Naive B cell (primary cell): ENCODE results near the gene PREX1. TPM values are rescaled to one million over a fixed set of nuclear protein-coding genes. Genes with fewer than 3 reads are reported as not detected.
A peak's percentile ranks its signal among the peaks of the same experiment; 100 is the strongest.

Experiments used
- ATAC-seq, 2 donors: fragments of 150-1000 bp; cut with Tn5 transposase; 2 replicates each; pipeline ENCODE4 v1.10.0; 2021; ENCODE audit warnings: low read depth in 2 of 2, mild to moderate bottlenecking in 2 of 2, moderate library complexity in 2 of 2
- DNase-seq: peaks from one replicate; pipeline ENCODE4 v3.0.0; 2022
- H3K27ac Mint-ChIP-seq, 6 donors: one replicate each; pipeline ENCODE4 v1.8.0; 2020 to 2022; ENCODE audit warnings: mild to moderate bottlenecking in 6 of 6, mixed read lengths in 6 of 6, moderate library complexity in 5 of 6, inconsistent platforms in 2 of 6
- H3K27me3 Mint-ChIP-seq, 3 donors: one replicate each; pipeline ENCODE4 v1.8.0; 2021 to 2022; ENCODE audit warnings: mixed read lengths in 3 of 3, mild to moderate bottlenecking in 1 of 3
- H3K36me3 Mint-ChIP-seq, 2 donors: one replicate each; pipeline ENCODE4 v1.8.0; 2020 to 2022; ENCODE audit warnings: mixed read lengths in 2 of 2, inconsistent platforms in 1 of 2, mild to moderate bottlenecking in 1 of 2
- H3K4me1 Mint-ChIP-seq, 3 donors: one replicate each; pipeline ENCODE4 v1.8.0; 2020 to 2022; ENCODE audit warnings: mixed read lengths in 3 of 3, inconsistent platforms in 1 of 3, mild to moderate bottlenecking in 1 of 3, moderate library complexity in 1 of 3
- H3K4me3 Mint-ChIP-seq, 8 donors: one replicate each; pipeline ENCODE4 v1.8.0; 2020 to 2022; ENCODE audit warnings: mild to moderate bottlenecking in 8 of 8, mixed read lengths in 8 of 8, moderate library complexity in 8 of 8, inconsistent platforms in 2 of 8
- H3K9me3 Mint-ChIP-seq, 7 donors: one replicate each; pipeline ENCODE4 v1.8.0; 2020 to 2022; ENCODE audit warnings: mixed read lengths in 7 of 7, mild to moderate bottlenecking in 5 of 7, inconsistent platforms in 2 of 7, moderate library complexity in 1 of 7
- polyA plus RNA-seq, 6 donors: library from polyadenylated mRNA; unstranded; fragments of 300-500 nt; fragmentation: Illumina TruSeq; gene quantifications; one replicate each; pipeline ENCODE4 v1.2.3, GENCODE V29; 2021; ENCODE audit warnings: low read depth in 6 of 6

Gene PREX1
- polyA plus RNA-seq, 6 donors from 2014 or later = 13.3 to 37.5 (median 17.1) TPM

DNA sequence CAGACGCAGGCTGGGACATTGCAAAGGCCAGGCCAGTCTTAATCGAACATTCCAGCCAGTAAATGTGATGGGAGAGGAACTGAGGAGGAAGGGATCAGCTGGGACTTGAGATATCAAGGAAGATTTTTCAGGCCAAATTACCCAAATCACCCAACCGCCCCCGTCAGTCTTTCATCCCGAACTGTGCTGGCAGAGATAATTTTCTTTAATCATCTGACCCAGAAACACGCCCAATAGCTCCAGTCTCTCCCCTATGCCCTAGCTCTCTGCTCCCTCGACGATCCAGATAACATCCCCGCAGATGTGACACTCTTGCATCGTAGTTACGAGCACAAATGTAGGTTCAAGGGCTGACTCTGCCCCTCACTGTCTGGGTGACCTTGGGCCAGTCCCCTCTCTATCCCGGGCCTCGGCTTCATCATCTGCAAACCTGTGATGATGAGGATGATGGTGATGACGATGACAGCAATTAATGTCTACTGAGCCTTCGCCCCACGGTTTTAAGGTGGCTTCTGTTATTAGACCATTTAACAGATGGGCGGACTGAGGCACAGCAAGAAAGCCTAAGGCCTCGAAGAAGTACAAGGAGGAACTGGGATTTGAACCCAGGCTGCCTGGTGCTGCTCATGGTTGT lies 118.6 kb downstream of the PREX1 start:
- DNase-seq = no peak
- H3K9me3 Mint-ChIP-seq = peaks cover 0 to 1% (median 0%) of the 10 kb centered on the region in 7 donors
- no peaks in the 10 kb centered on the region for H3K27me3 Mint-ChIP-seq
- peaks cover 21 to 23% of the 10 kb centered on the region in 2 donors for H3K36me3 Mint-ChIP-seq
- H3K4me1 Mint-ChIP-seq = peaks cover 41 to 66% (median 44%) of the 10 kb centered on the region in 3 donors
- peak overlapping the region in 1 of 8 donors; percentile 35 for H3K4me3 Mint-ChIP-seq
- ATAC-seq = no peak
- peak overlapping the region in 1 of 6 donors; percentile 36 for H3K27ac Mint-ChIP-seq

DNA sequence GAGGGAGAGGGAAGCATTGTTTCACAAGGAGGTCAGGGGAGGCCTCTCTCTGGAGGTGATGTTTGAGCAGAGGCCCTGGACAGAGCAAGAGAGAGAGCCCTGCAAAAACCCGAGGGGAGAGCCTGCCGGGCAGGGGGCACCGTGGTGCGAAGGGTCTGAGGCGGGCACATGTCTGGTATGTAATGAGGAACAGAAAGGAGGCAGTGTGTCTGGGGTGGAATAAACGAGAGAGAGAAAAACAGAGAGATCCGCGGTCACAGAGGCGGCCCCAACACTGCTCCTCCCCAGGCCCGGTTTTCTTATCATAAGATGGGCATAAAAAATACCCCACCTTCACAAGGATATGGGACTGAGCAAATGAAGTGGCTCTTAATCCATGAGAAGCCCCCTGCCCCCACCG lies 119.2 kb downstream of the PREX1 start:
- peak overlapping the region in 3 of 6 donors; percentile 16 to 93 (median 58) for H3K27ac Mint-ChIP-seq
- no peaks in the 10 kb centered on the region for H3K9me3 Mint-ChIP-seq
- no peaks in the 10 kb centered on the region for H3K27me3 Mint-ChIP-seq
- peaks cover 41 to 66% (median 48%) of the 10 kb centered on the region in 3 donors for H3K4me1 Mint-ChIP-seq
- ATAC-seq (no peak), DNase-seq (no peak)
- H3K36me3 Mint-ChIP-seq = peaks cover 17 to 25% of the 10 kb centered on the region in 2 donors
- H3K4me3 Mint-ChIP-seq = no peak overlapping the region

DNA sequence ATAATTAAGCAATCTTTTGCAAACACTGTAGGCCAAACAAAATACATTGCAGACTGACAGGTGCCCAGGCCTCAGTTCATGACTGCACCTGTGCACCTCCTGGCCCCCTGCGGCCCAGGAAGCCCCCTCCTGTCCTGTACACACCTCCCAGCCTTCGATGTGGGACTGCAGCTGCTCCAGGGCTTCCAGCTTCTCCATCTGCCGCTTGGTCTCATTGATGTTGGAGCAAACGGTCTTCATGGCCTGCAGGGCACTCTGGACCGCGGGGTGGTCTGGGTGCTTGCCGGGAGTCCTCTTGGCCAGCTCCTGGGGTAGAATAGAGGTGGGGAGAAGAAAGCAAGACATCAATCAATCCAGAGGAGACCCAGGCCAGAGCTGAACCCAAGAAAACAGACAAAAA lies 119.7 kb downstream of the PREX1 start:
- Mint-ChIP-seq H3K27me3 (no peaks in the 10 kb centered on the region), H3K4me3 (no peak overlapping the region), H3K27ac (peak overlapping the region in 2 of 6 donors; percentile 16 to 93), H3K9me3 (no peaks in the 10 kb centered on the region), H3K4me1 (peaks cover 45 to 64% (median 49%) of the 10 kb centered on the region in 3 donors), H3K36me3 (peaks cover 17 to 25% of the 10 kb centered on the region in 2 donors)
- ATAC-seq (no peak), DNase-seq (no peak)

DNA sequence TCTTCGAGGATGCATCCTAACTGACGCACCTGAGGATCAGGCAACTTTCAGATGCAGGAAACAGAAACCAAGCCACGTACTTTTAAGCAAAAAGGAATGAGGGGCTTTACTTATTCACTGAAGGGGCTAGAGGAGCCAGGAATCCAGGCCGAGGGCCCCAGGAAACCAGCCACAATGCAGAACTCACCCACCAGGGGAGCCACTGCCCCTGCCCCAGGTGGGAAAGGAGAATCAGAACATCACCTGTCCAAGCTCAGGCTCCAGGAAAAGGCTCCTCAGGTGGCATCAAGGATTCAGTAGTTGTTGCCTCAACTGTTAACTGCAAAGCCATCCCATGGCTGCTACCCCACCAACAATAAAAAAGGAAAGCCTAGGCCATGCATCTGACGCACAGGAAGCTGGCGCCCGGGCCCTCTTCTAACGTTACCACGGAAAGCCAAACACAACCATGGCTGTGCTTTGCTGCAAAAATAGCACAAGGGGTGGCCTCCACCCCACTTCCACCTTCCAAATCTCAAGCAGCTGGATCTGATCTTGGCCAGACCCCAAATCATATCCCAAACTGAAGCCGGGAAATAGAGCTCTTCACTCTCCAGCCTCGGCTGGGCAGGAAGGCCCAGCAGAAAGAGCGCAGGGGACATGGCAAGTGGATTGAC lies 121.0 kb downstream of the PREX1 start:
- no peak overlapping the region for H3K4me3 Mint-ChIP-seq
- no peaks in the 10 kb centered on the region for H3K9me3 Mint-ChIP-seq
- DNase-seq (no peak), ATAC-seq (no peak)
- no peaks in the 10 kb centered on the region for H3K27me3 Mint-ChIP-seq
- peaks cover 17 to 27% of the 10 kb centered on the region in 2 donors for H3K36me3 Mint-ChIP-seq
- peak overlapping the region in 2 of 6 donors; percentile 64 to 78 for H3K27ac Mint-ChIP-seq
- peaks cover 34 to 54% (median 36%) of the 10 kb centered on the region in 3 donors for H3K4me1 Mint-ChIP-seq

DNA sequence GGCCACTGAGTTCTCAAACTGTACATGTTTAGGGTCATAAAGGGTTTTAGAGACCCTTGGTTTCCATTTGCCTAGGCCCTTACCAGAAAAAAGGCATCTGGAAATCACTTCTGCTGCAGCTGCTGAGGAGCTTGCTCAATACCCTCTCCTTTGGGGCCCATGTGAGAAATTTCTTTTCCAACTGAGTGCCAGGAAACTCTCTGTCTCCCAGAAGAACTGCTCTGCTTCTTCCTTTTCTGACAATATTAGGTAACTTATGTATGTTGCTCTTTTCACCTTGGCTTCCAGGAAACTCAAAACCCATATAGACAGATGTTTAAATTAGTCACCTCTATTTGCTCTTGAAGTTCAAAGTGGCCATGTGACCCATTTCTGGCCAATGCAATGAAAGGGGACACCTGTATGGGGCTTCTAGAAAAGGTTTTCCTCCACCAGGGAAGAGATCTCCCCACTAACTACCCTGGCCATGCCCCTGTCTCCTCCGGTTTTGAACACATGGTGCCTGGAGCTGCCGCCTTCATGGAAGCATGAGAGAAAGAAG lies 121.6 kb downstream of the PREX1 start:
- Mint-ChIP-seq H3K36me3 (peaks cover 17 to 33% of the 10 kb centered on the region in 2 donors), H3K9me3 (no peaks in the 10 kb centered on the region), H3K27me3 (no peaks in the 10 kb centered on the region), H3K27ac (peak overlapping the region in 3 of 6 donors; percentile 37 to 79 (median 67)), H3K4me1 (peaks cover 31 to 47% (median 33%) of the 10 kb centered on the region in 3 donors), H3K4me3 (no peak overlapping the region)
- DNase-seq (no peak), ATAC-seq (no peak)

DNA sequence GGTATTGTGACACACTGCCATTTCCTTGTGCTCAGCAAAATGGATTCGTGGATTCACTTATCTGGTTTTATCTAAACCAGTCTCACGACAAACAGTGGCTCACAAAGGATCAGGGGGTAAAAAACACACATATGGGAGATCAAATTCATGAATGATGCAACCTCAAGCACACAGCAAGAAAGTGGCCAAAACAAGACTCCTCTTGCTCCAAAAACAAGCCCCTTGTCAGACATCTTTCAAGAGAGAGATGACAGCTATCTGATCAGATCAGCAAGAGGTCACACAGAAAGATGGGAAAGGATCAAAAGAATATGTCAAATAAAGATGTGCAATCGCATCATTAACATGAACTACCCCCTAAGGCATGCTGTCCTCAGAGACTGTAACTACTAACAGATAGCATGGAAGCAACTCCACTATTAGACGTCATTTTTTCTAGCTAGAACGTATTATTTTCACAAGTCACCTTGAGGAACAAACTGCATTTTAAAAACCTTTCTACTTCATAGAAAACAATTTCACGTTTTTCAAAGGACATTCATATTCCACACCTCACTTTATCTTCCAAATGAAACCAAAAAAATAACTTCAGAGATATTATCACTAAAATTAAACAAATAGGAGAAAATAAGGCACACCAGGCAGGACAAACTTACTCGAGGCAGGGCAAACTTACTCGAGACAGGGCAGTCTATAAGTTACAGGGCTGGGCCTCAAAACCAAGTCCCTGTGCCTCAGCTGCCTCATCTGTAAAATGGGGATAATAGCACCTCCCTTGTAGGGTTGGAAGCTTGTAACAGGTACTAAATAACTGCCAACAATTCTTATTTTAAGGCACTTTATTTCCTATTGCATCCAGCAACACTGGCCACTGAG lies 122.3 kb downstream of the PREX1 start:
- no peaks in the 10 kb centered on the region for H3K9me3 Mint-ChIP-seq
- peak overlapping the region in 2 of 6 donors; percentile 68 to 76 for H3K27ac Mint-ChIP-seq
- no peaks in the 10 kb centered on the region for H3K27me3 Mint-ChIP-seq
- no peak for ATAC-seq
- peaks cover 17 to 33% of the 10 kb centered on the region in 2 donors for H3K36me3 Mint-ChIP-seq
- peaks cover 23 to 41% (median 30%) of the 10 kb centered on the region in 3 donors for H3K4me1 Mint-ChIP-seq
- H3K4me3 Mint-ChIP-seq = no peak overlapping the region
- DNase-seq = no peak

DNA sequence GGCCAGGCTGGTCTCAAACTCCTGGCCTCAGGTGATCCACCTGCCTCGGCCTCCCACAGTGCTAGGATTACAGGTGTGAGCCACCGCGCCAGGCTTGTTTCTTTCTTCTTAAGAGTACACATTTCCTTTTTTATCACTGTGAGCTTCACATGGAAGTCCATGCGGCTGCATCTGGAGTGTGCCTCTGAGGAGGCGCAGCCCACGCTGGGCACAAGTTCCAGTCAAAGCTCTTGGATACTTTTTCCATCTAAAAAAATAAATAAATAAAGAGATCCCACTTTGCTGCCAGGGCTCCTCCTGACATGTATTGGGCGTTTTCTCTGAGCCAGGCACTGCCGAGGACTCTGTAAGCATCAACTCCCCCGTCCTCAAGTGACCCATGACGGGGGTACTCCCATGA lies 123.0 kb downstream of the PREX1 start:
- Mint-ChIP-seq H3K4me3 (no peak overlapping the region), H3K36me3 (peaks cover 18 to 38% of the 10 kb centered on the region in 2 donors)

DNA sequence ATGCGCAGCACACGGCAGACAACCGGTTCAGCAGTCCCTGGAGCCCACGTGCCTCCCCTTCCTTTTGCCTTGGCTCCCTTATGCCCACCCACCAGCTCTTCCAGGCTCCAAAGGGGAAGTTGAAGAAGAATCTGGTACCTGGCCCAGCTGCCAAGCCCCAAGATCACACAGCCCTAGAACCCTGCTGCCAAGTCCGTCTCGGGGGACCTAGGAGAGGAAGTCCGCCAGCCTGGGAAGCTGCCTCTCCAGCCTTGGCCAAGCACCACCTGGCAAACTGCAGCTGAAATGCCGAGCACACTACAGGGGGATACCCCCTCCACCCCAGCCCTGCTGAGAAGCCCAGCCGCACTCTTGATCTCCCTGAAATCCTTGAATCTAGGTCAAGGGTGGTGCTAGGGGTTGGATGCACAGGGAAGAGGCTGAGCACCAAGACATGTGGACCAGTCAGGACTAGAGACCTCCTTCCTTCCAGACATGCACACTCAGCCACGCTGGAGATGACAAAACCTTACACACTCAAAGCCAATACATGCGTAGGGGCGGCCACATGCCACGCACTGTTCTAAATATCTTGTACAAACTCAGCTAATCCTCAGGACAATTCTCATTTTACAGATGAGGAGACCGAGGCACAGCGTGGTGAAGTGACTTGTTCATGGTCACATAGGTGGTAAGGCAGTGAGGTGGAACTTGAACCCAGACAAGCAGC lies 124.1 kb downstream of the PREX1 start:
- H3K36me3 Mint-ChIP-seq = peaks cover 22 to 45% of the 10 kb centered on the region in 2 donors
- peak overlapping the region in 4 of 6 donors; percentile 36 to 62 (median 48) for H3K27ac Mint-ChIP-seq
- H3K4me1 Mint-ChIP-seq = peaks cover 31 to 38% (median 33%) of the 10 kb centered on the region in 3 donors
- ATAC-seq (no peak), DNase-seq (no peak)
- no peaks in the 10 kb centered on the region for H3K27me3 Mint-ChIP-seq
- no peaks in the 10 kb centered on the region for H3K9me3 Mint-ChIP-seq
- no peak overlapping the region for H3K4me3 Mint-ChIP-seq

More for the DNA sequence above, 123.0 kb downstream of the PREX1 start:
- Mint-ChIP-seq H3K4me1 (peaks cover 24 to 38% (median 31%) of the 10 kb centered on the region in 3 donors), H3K27me3 (no peaks in the 10 kb centered on the region), H3K9me3 (no peaks in the 10 kb centered on the region), H3K27ac (peak overlapping the region in 1 of 6 donors; percentile 65)
- DNase-seq (no peak), ATAC-seq (no peak)

DNA sequence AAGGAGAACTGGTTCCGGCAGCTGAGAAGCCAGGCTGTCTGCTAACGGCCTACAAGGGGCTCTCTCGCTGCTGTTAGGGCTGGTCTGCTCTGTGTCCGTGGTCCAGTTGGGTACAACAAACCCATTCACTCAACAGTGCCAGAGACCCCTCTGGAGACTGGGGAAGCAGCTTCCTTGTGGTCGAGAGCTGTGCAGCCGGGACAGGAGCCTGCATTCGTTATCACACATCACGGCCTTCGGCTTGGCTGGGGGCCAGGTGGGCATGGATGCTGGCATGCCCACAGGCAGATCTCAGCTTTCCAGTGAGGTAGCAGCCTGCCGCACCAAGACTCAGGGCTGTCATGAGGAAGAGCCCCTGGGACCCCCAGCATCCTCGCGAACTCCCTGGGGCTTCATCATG lies 124.7 kb downstream of the PREX1 start:
- Mint-ChIP-seq H3K9me3 (no peaks in the 10 kb centered on the region), H3K4me3 (no peak overlapping the region), H3K4me1 (peaks cover 31 to 34% (median 34%) of the 10 kb centered on the region in 3 donors), H3K27ac (peak overlapping the region in 2 of 6 donors; percentile 36 to 58), H3K27me3 (no peaks in the 10 kb centered on the region), H3K36me3 (peaks cover 17 to 45% of the 10 kb centered on the region in 2 donors)
- ATAC-seq = no peak
- DNase-seq = no peak

DNA sequence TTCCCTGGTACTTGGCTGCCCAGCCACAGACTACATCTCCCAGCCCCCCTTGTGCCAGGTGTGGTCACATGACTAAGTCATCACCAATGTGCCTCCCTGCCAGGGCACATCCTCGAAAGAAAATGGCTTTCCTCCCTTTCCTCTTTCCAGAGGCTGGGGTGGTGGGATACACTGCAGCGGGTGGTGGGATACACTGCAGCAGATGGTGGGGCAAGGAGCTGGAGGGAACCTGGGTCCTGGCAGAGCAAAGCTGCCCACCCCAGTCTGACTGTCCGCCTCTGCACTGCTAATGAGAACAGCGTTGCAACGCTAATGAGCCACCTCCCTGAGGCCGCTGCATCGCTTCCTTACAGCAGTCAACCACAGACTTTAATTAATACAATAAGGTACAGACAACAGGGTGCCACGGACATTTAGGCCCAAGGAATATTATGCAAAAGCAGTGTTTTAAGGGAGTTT lies 125.3 kb downstream of the PREX1 start:
- no peaks in the 10 kb centered on the region for H3K27me3 Mint-ChIP-seq
- H3K4me1 Mint-ChIP-seq = peaks cover 31 to 32% (median 31%) of the 10 kb centered on the region in 3 donors
- ATAC-seq (no peak), DNase-seq (no peak)
- H3K4me3 Mint-ChIP-seq = no peak overlapping the region
- H3K27ac Mint-ChIP-seq = peak overlapping the region in 1 of 6 donors; percentile 22
- H3K36me3 Mint-ChIP-seq = peaks cover 17 to 45% of the 10 kb centered on the region in 2 donors
- H3K9me3 Mint-ChIP-seq = no peaks in the 10 kb centered on the region

DNA sequence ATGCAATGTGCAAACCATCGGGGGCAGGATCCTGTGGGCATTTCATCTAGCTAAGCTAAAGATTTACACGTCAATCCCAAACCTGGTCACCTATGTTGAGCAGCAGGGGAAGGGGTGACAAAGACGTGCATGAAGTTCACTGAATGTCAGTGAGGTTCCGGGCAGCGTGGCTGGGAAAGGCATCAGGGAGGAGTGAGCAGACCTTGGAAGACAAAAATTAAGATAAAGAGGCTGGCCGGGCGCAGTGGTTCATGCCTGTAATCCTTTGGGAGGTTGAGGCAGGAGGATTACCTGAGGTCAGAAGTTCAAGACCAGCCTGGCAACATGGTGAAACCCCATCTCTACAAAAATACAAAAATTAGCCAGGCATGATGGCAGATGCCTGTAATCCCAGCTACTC lies 126.1 kb downstream of the PREX1 start:
- H3K27me3 Mint-ChIP-seq = no peaks in the 10 kb centered on the region
- no peak for DNase-seq
- H3K4me3 Mint-ChIP-seq = no peak overlapping the region
- H3K36me3 Mint-ChIP-seq = peaks cover 16 to 41% of the 10 kb centered on the region in 2 donors
- H3K4me1 Mint-ChIP-seq = peaks cover 25 to 28% (median 25%) of the 10 kb centered on the region in 3 donors
- ATAC-seq = no peak
- no peaks in the 10 kb centered on the region for H3K9me3 Mint-ChIP-seq
- H3K27ac Mint-ChIP-seq = peak overlapping the region in 1 of 6 donors; percentile 27

DNA sequence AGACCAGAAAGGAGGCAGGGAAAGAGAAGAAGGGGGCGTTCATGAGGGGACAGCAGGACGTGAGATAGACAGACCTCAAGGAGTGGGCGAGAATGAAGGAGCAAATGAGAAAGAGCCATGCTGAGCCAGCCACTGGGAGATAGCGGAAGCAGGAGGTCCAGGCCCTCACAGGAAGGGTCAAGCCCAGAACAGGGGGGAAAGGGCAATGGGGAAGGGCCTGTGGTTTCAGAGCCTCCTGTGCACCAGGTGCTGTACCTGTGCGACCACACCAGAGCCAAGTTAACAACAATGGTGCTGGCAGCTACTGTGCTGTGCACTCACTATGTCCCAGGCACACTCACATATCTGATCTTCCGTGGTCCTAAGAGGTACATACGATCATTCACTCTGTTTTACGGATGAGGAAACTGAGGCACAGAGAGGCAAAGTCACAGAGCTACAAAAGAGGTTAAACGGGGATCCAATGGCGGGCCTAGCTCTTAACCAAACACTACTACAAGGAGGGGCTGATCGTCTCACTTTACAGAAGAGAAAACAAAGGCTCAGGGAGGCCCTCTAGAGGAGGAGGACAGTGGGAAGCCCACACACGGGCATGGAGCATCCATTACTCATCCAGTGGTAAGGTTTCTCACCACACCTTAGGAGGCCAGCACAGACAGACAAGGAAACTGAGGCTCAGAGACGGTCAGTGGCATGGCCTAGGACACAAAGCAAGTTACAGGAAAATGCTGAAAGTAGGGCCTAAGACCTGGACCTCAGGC lies 129.1 kb downstream of the PREX1 start:
- peaks cover 13 to 23% (median 22%) of the 10 kb centered on the region in 3 donors for H3K4me1 Mint-ChIP-seq
- H3K9me3 Mint-ChIP-seq = no peaks in the 10 kb centered on the region
- ATAC-seq (no peak), DNase-seq (no peak)
- H3K36me3 Mint-ChIP-seq = peaks cover 24 to 49% of the 10 kb centered on the region in 2 donors
- peak overlapping the region in 1 of 6 donors; percentile 78 for H3K27ac Mint-ChIP-seq
- H3K27me3 Mint-ChIP-seq = no peaks in the 10 kb centered on the region
- no peak overlapping the region for H3K4me3 Mint-ChIP-seq
